Ovary (tissue), 9 donors: ENCODE results near the gene LSMEM2. TPM values are rescaled to one million over a fixed set of nuclear protein-coding genes. Genes with fewer than 3 reads are reported as not detected.
A peak's percentile ranks its signal among the peaks of the same experiment; 100 is the strongest.

Source experiments
- DNase-seq, 5 donors: peaks; one replicate each; pipeline ENCODE4 v3.0.0-alpha.2; 2019 to 2020
- H3K27ac ChIP-seq, 2 donors: fragments of 200-600 bp; one replicate each; pipeline versions ENCODE4 v1.5.1 to v1.8.0; 2019 to 2022
- H3K27me3 ChIP-seq: fragments of 200-600 bp; one replicate; pipeline ENCODE4 v1.8.0; 2022
- H3K36me3 ChIP-seq: fragments of 200-600 bp; sonication (generic); one replicate; pipeline ENCODE4 v1.5.1; 2019
- H3K4me1 ChIP-seq: one replicate; pipeline ENCODE4 v1.8.1; 2013; ENCODE audit warnings: mild to moderate bottlenecking, moderate library complexity; ENCODE audit not compliant: insufficient read depth
- H3K4me3 ChIP-seq: fragments of 200-600 bp; sonication (generic); one replicate; pipeline ENCODE4 v1.5.1; 2017
- H3K9me3 ChIP-seq, 2 donors: fragments of 200-600 bp in 1 of 2; sonication (generic) in 1 of 2; one replicate each; pipeline versions ENCODE4 v1.5.1 to v1.8.1; 2013 to 2019; ENCODE audit warnings: mild to moderate bottlenecking in 1 of 2, moderate library complexity in 1 of 2
- EP300 ChIP-seq: sonication (generic); formaldehyde crosslinking; IDR thresholded peaks from one replicate; pipeline ENCODE4 v1.6.1; 2017; ENCODE audit warnings: antibody characterized with exemption
- POLR2A ChIP-seq: fragments of 450-650 bp; IDR thresholded peaks from one replicate; pipeline ENCODE4 v1.6.1; 2017; ENCODE audit warnings: antibody characterized with exemption, mild to moderate bottlenecking, moderate library complexity
- WGBS, 3 donors: extraction: QIAGEN DNeasy Blood & Tissue Kit in 1 of 3; methylation state at CpG; one replicate each; pipeline versions ENCODE4 v1.1.5 to v1.1.7; 2013 to 2017; 5-methylcytosine and 5-hydroxymethylcytosine counted together
- intact Hi-C, 4 donors: fragments of 100-400 bp; cut with DNase I; formaldehyde crosslinking; loops; one replicate each; pipeline versions ENCODE4 v1.11.0 to v1.15.1; 2022 to 2023
- polyA plus RNA-seq, 2 donors: library from polyadenylated mRNA; stranded (reverse); fragments of 200-250 nt in 1 of 2; fragments of 350-450 nt in 1 of 2; fragmentation: Illumina TruSeq in 1 of 2; extraction: RNeasy Lipid Tissue Mini Kit (QIAGEN cat#74804) in 1 of 2; gene quantifications; one replicate each; pipeline ENCODE4 v1.2.3, GENCODE V29; 2013 to 2014
- total RNA-seq, 7 donors: library from RNA; depleted of rRNA in 2 of 7; stranded (reverse); fragments of >200 nt in 2 of 7; fragmentation: NEBNext Ultra II Directional in 3 of 7; extraction: Animal tissue kit (Norgen Biotek cat#: 25700) in 3 of 7; gene quantifications; one replicate each; pipeline versions ENCODE4 v1.1.0 to v1.2.4, GENCODE V29; 2016 to 2023
- TF ChIP-seq, protein P1 (sequence below), 3 donors: fragments of 450-650 bp in 2 of 3; fragments of 200-600 bp in 1 of 3; IDR thresholded peaks; one replicate each; pipeline versions ENCODE4 v1.5.1 to v1.8.0; 2016 to 2022; ENCODE audit warnings: antibody characterized with exemption in 3 of 3, mild to moderate bottlenecking in 1 of 3
- donor health status: DM: no; HTN: no; CAD: no; lungs with moderate emphysema.
- donor health status: DM: no; HTN: no; CAD: no.
- donor health status: Bipolar disorder and iron deficiency.
- donor health status: DM: yes; HTN: yes; CAD: no.
- donor health status: DM: no; HTN: no; CAD: no.
- donor health status: DM: yes; HTN: yes; CAD: no.

Gene LSMEM2
- total and polyA plus RNA-seq, 9 donors = 0.42 to 1.4 (median 0.76) TPM; not detected in 2

DNA sequence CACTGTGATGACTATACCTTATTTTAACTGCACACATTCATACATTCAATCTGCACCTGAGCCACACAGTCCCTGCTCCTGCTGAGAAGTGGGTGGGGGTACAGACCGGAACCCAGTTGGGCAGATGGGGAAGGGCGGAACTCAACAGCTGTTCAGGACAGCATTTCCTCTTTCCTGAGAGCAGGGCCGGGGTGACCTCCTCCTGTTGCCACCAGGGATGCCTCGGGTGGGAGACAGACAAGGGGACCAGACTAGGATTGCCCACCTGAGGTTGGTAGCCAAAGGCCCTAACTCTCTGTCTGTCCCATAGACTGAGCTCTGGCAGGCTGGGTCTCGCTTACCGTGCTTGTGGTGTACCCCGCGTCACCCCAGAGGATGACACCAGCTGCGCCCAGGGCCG, 39.7 kb downstream of the LSMEM2 start:
- H3K4me3 ChIP-seq = no peak overlapping the region
- TF ChIP-seq, protein P1, sequence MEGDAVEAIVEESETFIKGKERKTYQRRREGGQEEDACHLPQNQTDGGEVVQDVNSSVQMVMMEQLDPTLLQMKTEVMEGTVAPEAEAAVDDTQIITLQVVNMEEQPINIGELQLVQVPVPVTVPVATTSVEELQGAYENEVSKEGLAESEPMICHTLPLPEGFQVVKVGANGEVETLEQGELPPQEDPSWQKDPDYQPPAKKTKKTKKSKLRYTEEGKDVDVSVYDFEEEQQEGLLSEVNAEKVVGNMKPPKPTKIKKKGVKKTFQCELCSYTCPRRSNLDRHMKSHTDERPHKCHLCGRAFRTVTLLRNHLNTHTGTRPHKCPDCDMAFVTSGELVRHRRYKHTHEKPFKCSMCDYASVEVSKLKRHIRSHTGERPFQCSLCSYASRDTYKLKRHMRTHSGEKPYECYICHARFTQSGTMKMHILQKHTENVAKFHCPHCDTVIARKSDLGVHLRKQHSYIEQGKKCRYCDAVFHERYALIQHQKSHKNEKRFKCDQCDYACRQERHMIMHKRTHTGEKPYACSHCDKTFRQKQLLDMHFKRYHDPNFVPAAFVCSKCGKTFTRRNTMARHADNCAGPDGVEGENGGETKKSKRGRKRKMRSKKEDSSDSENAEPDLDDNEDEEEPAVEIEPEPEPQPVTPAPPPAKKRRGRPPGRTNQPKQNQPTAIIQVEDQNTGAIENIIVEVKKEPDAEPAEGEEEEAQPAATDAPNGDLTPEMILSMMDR (IDR thresholded peaks at IDR 0.05) = no peak
- TF ChIP-seq POLR2A (no peak), EP300 (no peak)

DNA sequence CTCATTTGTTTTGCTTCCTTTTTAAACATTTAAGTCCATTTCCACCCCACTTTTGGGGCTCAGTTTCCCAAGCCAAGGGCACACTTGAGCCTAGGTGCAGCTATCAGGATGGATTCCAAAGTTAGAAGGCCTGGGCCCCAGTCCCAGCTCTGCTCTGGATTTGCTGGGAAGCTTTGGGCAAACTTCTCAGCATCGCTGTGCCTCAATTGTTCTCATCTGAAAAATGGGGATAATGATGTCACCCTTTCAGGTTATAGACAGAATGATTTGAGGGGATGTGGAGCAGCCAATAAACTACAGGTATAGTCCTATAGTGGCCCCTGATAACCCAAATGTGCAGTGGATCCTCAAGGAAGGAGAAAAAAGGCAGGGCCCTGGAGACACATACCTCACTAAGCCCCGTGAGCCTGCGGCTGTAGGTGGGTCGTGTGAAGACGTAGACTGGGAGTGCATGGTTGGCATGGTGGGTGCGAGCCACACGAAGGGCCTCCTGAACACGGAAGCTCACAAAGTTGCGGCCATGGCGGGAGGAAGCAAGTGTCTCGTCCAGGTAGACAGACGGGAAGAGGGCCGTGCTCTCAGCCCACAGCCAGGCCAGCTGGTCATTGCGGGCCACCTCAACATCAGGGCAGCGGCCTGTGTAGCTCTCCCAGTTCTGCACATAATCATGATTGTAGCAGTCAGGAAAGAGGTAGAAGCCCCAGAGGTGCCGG, 40.5 kb downstream of the LSMEM2 start:
- DNase-seq = peak in 1 of 5 donors; percentile 47
- H3K4me3 ChIP-seq = no peak overlapping the region
- 83 to 89% (median 89%) methylated on average over 16 of the region's 16 CpGs for WGBS, 3 donors
- TF ChIP-seq, protein P1 (IDR thresholded peaks at IDR 0.05) = no peak
- TF ChIP-seq EP300 (no peak), POLR2A (no peak)
- no peaks in the 10 kb centered on the region for H3K9me3 ChIP-seq
- intact Hi-C loops = no loop called here
- H3K27ac ChIP-seq = no peak overlapping the region
- no peaks in the 10 kb centered on the region for H3K27me3 ChIP-seq
- peaks cover 22% of the 10 kb centered on the region for H3K4me1 ChIP-seq
- H3K36me3 ChIP-seq = no peaks in the 10 kb centered on the region

More for the DNA sequence above, 39.7 kb downstream of the LSMEM2 start:
- Histone ChIP-seq H3K4me1 (peaks cover 22% of the 10 kb centered on the region), H3K27ac (no peak overlapping the region), H3K36me3 (no peaks in the 10 kb centered on the region), H3K27me3 (no peaks in the 10 kb centered on the region), H3K9me3 (no peaks in the 10 kb centered on the region)
- intact Hi-C loops = no loop called here
- 73 to 82% (median 78%) methylated on average over 10 of the region's 10 CpGs for WGBS, 3 donors
- no peak for DNase-seq

DNA sequence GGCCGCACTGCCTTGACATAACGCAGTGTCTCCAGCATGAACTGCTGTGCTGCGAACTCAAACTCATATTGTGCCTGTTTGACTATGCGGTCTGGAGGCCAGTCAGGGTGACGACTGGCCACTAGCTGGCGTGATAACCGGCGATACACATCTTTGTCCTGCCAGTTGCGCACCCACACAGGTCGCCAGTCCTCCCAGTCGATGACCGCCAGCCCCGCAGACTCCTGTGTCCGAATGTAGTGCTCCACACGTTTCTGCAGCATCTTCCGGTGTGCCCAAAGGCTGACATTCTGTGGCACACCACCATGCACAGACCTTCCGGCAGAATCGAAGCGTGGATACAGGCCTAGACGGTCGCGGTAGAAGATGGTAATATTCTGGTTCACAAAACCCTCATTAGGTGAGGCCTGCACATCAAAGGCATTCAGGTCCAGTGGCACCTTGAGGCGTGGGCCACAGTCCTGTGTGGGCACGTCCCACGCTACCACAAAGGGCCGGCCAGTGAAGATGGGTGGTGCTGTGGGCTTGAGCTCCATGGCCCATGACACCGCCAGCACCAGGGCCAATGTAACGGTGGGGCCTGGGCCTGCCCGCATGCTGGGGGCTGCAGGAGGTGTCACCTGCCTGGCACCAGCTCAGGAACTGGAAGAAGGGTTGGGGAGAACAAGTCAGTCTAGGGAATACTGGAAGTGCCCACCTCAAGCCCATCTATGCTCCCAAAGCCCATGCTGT, 41.2 kb downstream of the LSMEM2 start:
- Histone ChIP-seq H3K4me3 (peak overlapping the region; percentile 65), H3K9me3 (no peaks in the 10 kb centered on the region), H3K27me3 (no peaks in the 10 kb centered on the region), H3K27ac (no peak overlapping the region), H3K4me1 (peaks cover 22% of the 10 kb centered on the region), H3K36me3 (no peaks in the 10 kb centered on the region)
- peak in 2 of 5 donors; percentile 51 for DNase-seq
- TF ChIP-seq, protein P1 (IDR thresholded peaks at IDR 0.05) = no peak
- no peak for TF ChIP-seq POLR2A
- WGBS, 3 donors = 75 to 80% (median 76%) methylated on average over 28 to 29 of the region's 29 CpGs
- intact Hi-C loops = loop anchor here in 2 of 4 donors (2.0 to 10.0 kb wide), 2 partner anchors 17 to 55 kb away; partner anchors contain the start of genes HYAL1 (in 1 of the 2) and SEMA3B (in 1 of the 2)

DNA sequence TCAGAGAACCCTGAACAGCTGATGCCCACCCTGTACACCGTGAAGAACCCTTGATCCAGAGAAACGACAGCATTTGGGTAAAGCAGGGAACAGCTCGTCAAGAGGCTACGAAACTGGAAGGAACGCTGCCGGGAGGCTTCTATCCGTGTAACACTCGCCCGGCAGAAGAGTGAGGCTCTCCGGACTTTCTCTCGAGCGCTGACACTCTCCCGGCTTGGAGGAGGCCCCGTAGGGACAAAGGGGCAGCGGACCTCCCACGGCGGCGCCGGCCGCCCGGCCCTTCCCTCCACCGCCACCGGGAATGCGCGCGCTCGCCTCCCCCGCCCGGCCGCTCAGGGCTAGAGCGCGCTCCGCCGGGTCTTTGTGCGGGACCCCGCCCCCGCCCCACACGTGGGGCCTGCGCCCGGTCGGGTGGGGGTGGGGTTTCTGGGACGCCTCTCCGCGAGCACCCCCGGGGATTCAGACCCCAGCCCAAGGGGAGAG, 42.0 kb downstream of the LSMEM2 start:
- intact Hi-C loops = loop anchor here in 2 of 4 donors (2.0 to 10.0 kb wide), 2 partner anchors 18 to 56 kb away; partner anchors contain the start of genes HYAL1 (in 1 of the 2) and SEMA3B (in 1 of the 2)
- WGBS, 3 donors = 0 to 1% (median 1%) methylated on average over 21 to 44 of the region's 45 CpGs
- H3K36me3 ChIP-seq = no peaks in the 10 kb centered on the region
- TF ChIP-seq POLR2A = no peak
- no peak for TF ChIP-seq EP300
- TF ChIP-seq, protein P1 (IDR thresholded peaks at IDR 0.05) = no peak
- peak overlapping the region; percentile 65 for H3K4me3 ChIP-seq
- H3K4me1 ChIP-seq = peaks cover 22% of the 10 kb centered on the region
- peak; percentile 81 to 89 (median 85) for DNase-seq
- H3K27ac ChIP-seq = peak overlapping the region; percentile 71 to 95
- no peaks in the 10 kb centered on the region for H3K9me3 ChIP-seq
- H3K27me3 ChIP-seq = no peaks in the 10 kb centered on the region
